GM19372 (cell line): ENCODE results near the gene HSPA12A.
"Not testable (repeated sequence)": the region's sequence is repeated elsewhere in the genome, so short reads cannot be mapped to it uniquely, and the experiment has no call there.

ENCODE experiments used
- ATAC-seq: cut with Tn5 transposase; IDR thresholded peaks from one replicate; pipeline ENCODE4 v1.9.1; 2021; ENCODE audit warnings: mild to moderate bottlenecking, low read depth, moderate library complexity; ENCODE audit not compliant: unreplicated experiment

The HSPA12A gene

GRCh38 chr10:116719804-116720203 lies 22.6 kb downstream of the HSPA12A start:
- no peak for ATAC-seq

GRCh38 chr10:116718058-116718457 lies 24.3 kb downstream of the HSPA12A start:
- ATAC-seq, result no peak

GRCh38 chr10:116716381-116716780 lies 26.0 kb downstream of the HSPA12A start:
- ATAC-seq, result no peak

- no peak for ATAC-seq
Measured at GRCh38 chr10:116715839-116716377, 26.5 kb downstream of the HSPA12A start.

- no peak for ATAC-seq
Measured at GRCh38 chr10:116715341-116715740, 27.0 kb downstream of the HSPA12A start.

- ATAC-seq, result no peak
Measured at GRCh38 chr10:116713846-116714245, 28.5 kb downstream of the HSPA12A start.

- ATAC-seq, result no peak
Measured at GRCh38 chr10:116712989-116713543, 29.3 kb downstream of the HSPA12A start.

GRCh38 chr10:116712519-116712918 lies 29.8 kb downstream of the HSPA12A start:
- no peak for ATAC-seq

GRCh38 chr10:116711803-116712202 lies 30.6 kb downstream of the HSPA12A start:
- not testable (repeated sequence) for ATAC-seq

GRCh38 chr10:116710076-116710475 lies 32.3 kb downstream of the HSPA12A start:
- ATAC-seq, result no peak

GRCh38 chr10:116708877-116709276 lies 33.5 kb downstream of the HSPA12A start:
- no peak for ATAC-seq

- no peak for ATAC-seq
Measured at GRCh38 chr10:116708391-116708821, 34.0 kb downstream of the HSPA12A start.

- ATAC-seq, result no peak
Measured at GRCh38 chr10:116707981-116708380, 34.4 kb downstream of the HSPA12A start.

GRCh38 chr10:116706281-116706680 lies 36.1 kb downstream of the HSPA12A start:
- ATAC-seq, result no peak

- ATAC-seq, result no peak
Measured at GRCh38 chr10:116705498-116705897, 36.9 kb downstream of the HSPA12A start.

- ATAC-seq, result no peak
Measured at GRCh38 chr10:116704926-116705325, 37.4 kb downstream of the HSPA12A start.

- ATAC-seq, result no peak
Measured at GRCh38 chr10:116702165-116702564, 40.2 kb downstream of the HSPA12A start.

GRCh38 chr10:116699471-116700150 lies 42.8 kb downstream of the HSPA12A start:
- ATAC-seq, result no peak

- ATAC-seq, result no peak
Measured at GRCh38 chr10:116699049-116699448, 43.3 kb downstream of the HSPA12A start.

GRCh38 chr10:116698364-116698763 lies 44.0 kb downstream of the HSPA12A start:
- ATAC-seq, result no peak

GRCh38 chr10:116697816-116698215 lies 44.5 kb downstream of the HSPA12A start:
- ATAC-seq, result no peak

- ATAC-seq, result peak; percentile 87
Measured at GRCh38 chr10:116696919-116697318, 45.4 kb downstream of the HSPA12A start.
